Keratinocyte (primary cell): ENCODE measurements around the gene TRAF7. TPM values are rescaled to one million over a fixed set of nuclear protein-coding genes. Genes with fewer than 3 reads are reported as not detected.

Experiments used
- DNase-seq: peaks from one replicate; pipeline ENCODE4 v3.0.0-alpha.2; 2011; ENCODE audit warnings: low read depth, missing footprints, low spot score
- FAIRE-seq: peaks from 2 replicates; lab custom pipeline; 2011; peaks lifted over from hg19 to GRCh38; lab: Jason Lieb, UNC
- H2AFZ ChIP-seq: 2 replicates; pipeline ENCODE4 v1.6.0; 2012; ENCODE audit warnings: low read length, control low read depth, inconsistent platforms; ENCODE audit not compliant: control insufficient read depth
- H3K27ac ChIP-seq: 2 replicates; pipeline ENCODE4 v1.5.1; 2011; ENCODE audit warnings: low read length; ENCODE audit not compliant: control insufficient read depth, insufficient read depth
- H3K27me3 ChIP-seq: 3 replicates; pipeline ENCODE4 v1.6.0; 2011; ENCODE audit warnings: low read length; ENCODE audit not compliant: control insufficient read depth, insufficient read depth; ENCODE audit errors: extremely low read depth
- H3K36me3 ChIP-seq, 2 experiments: 2 replicates in 1 of 2; 3 replicates in 1 of 2; pipeline ENCODE4 v1.5.1; 2011; ENCODE audit warnings: low read length in 2 of 2, mild to moderate bottlenecking in 1 of 2; ENCODE audit not compliant: control insufficient read depth in 2 of 2, insufficient read depth in 2 of 2; ENCODE audit errors: extremely low read depth in 1 of 2
- H3K4me1 ChIP-seq: 3 replicates; pipeline ENCODE4 v1.5.1; 2011; ENCODE audit warnings: low read length; ENCODE audit not compliant: control insufficient read depth, insufficient read depth; ENCODE audit errors: extremely low read depth
- H3K4me2 ChIP-seq: 3 replicates; pipeline ENCODE4 v1.6.0; 2011; ENCODE audit warnings: low read depth, low read length; ENCODE audit not compliant: control insufficient read depth, insufficient read depth; ENCODE audit errors: extremely low read depth
- H3K4me3 ChIP-seq, 3 experiments: fragments of 200-600 bp in 1 of 3; sonication (generic) in 1 of 3; 2 replicates in 2 of 3; 3 replicates in 1 of 3; pipeline ENCODE4 v1.5.1; 2011 to 2016; ENCODE audit warnings: low read length in 3 of 3, mild to moderate bottlenecking in 3 of 3, control low read depth in 2 of 3, inconsistent platforms in 1 of 3, low read depth in 1 of 3, mixed read lengths in 1 of 3, mixed run types in 1 of 3, moderate library complexity in 1 of 3; ENCODE audit not compliant: control insufficient read depth in 2 of 3, insufficient read depth in 2 of 3; ENCODE audit errors: extremely low read depth in 1 of 3
- H3K79me2 ChIP-seq: 2 replicates; pipeline ENCODE4 v1.6.0; 2012; ENCODE audit warnings: low read length; ENCODE audit not compliant: control insufficient read depth, insufficient read depth
- H3K9ac ChIP-seq: 3 replicates; pipeline ENCODE4 v1.6.0; 2011; ENCODE audit warnings: low read length; ENCODE audit not compliant: control insufficient read depth, insufficient read depth; ENCODE audit errors: extremely low read depth
- H3K9me1 ChIP-seq: 3 replicates; pipeline ENCODE4 v1.6.0; 2011; ENCODE audit warnings: low read length; ENCODE audit not compliant: control insufficient read depth, insufficient read depth; ENCODE audit errors: extremely low read depth
- H3K9me3 ChIP-seq: 2 replicates; pipeline ENCODE4 v1.5.1; 2012; ENCODE audit warnings: low read depth, low read length; ENCODE audit not compliant: control insufficient read depth
- H4K20me1 ChIP-seq: 3 replicates; pipeline ENCODE4 v1.6.0; 2011; ENCODE audit warnings: low read length; ENCODE audit not compliant: control insufficient read depth, insufficient read depth; ENCODE audit errors: extremely low read depth
- EZH2 ChIP-seq: IDR thresholded peaks from one replicate; pipeline ENCODE4 v1.6.1; 2012; ENCODE audit warnings: inconsistent platforms, mild to moderate bottlenecking, low read length, moderate library complexity
- dilution Hi-C: fragments of 300-500 bp; cut with MboI; formaldehyde crosslinking; loops from one replicate; pipeline ENCODE4 v1.7.0; 2020; ENCODE audit warnings: low sequenced_read_pairs; ENCODE audit not compliant: extremely low pct_ligation_motif_present
- polyA plus RNA-seq, 5 experiments: library from polyadenylated mRNA; depleted of rRNA in 3 of 5; stranded (reverse) in 3 of 5; stranded (forward) in 1 of 5; unstranded in 1 of 5; fragments of >200 nt; gene quantifications; 1 replicate in 1 of 5; 2 replicates in 3 of 5; 3 replicates in 1 of 5; pipeline versions ENCODE4 v1.2.1 to v1.2.3, GENCODE V29; 2011 to 2012; ENCODE audit warnings: missing spikeins in 2 of 5, low read depth in 1 of 5, low replicate concordance in 1 of 5
- TF ChIP-seq, protein P1 (sequence below), 3 experiments: IDR thresholded peaks in 1 of 3; conservative IDR thresholded peaks in 1 of 3; optimal IDR thresholded peaks in 1 of 3; 2 replicates in 2 of 3; 3 replicates in 1 of 3; pipeline versions ENCODE3 to v1.5.1; 2011; ENCODE audit warnings: low read length in 3 of 3, mild to moderate bottlenecking in 3 of 3, moderate library complexity in 2 of 3, control low read depth in 1 of 3, inconsistent platforms in 1 of 3; ENCODE audit not compliant: insufficient read depth in 2 of 3; ENCODE audit errors: extremely low read depth in 1 of 3

TRAF7 gene
- polyA plus RNA-seq, 1 donor (not counting 4 experiments of a cell fraction or from before 2014, with no cell fraction given): 38.4 TPM

DNA sequence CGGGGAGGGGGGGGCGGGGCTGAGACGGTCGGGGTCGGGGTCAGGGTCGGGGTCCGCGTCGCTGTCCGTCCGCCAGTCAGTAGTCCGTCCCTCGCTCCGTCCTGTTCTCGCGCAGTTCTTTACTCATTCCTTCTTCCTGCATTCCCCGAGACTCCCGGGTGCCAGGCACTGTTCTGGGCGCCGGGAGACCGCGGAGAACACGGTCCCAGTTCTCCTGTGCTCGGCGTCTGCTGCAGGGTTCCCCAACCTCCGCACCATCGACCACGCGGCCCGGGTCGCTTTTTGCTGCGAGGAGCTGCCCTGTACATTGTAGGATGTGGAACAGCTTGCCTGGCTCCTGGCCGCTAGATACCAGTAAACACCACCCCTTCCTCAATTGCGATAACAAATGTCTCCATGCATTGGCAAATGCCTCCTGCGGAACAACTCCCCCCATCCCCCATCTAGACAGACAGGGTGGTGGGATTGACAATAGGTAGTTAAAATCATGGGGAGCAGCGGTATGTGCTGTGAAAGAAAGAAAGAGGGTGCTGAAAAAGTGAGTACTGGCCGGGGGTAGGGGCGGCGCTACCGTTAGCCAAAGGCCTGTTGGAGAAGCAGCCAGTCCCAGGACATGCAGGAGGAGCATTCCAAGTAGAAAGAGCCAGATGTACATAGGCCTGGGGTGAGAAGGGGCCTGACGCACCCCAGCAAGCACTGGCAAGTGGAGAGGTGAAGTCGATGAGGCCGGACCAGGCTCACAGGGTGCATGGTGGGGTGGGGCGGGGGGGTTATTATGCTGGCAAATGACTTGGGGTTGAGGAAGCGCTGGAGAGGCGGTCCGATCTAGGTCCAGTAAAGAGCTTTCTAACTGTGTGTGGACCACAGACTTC is 631 bp downstream of the TRAF7 start:
- dilution Hi-C loops: no loop called here
- Histone ChIP-seq H2AFZ (no peak overlapping the region), H3K9ac (peak overlapping the region; percentile 92), H4K20me1 (peaks cover 37% of the 10 kb centered on the region), H3K9me3 (no peaks in the 10 kb centered on the region), H3K4me3 (peak overlapping the region; percentile 91 to 94 (median 91)), H3K4me2 (peak overlapping the region; percentile 93), H3K27me3 (no peaks in the 10 kb centered on the region), H3K4me1 (peaks cover 57% of the 10 kb centered on the region), H3K27ac (peak overlapping the region; percentile 70), H3K36me3 (peaks cover 19 to 30% of the 10 kb centered on the region in 2 experiments), H3K79me2 (peaks cover 74% of the 10 kb centered on the region), H3K9me1 (peaks cover 7% of the 10 kb centered on the region)
- FAIRE-seq (no peak), DNase-seq (no peak)
- TF ChIP-seq EZH2: no peak
- TF ChIP-seq, protein P1, sequence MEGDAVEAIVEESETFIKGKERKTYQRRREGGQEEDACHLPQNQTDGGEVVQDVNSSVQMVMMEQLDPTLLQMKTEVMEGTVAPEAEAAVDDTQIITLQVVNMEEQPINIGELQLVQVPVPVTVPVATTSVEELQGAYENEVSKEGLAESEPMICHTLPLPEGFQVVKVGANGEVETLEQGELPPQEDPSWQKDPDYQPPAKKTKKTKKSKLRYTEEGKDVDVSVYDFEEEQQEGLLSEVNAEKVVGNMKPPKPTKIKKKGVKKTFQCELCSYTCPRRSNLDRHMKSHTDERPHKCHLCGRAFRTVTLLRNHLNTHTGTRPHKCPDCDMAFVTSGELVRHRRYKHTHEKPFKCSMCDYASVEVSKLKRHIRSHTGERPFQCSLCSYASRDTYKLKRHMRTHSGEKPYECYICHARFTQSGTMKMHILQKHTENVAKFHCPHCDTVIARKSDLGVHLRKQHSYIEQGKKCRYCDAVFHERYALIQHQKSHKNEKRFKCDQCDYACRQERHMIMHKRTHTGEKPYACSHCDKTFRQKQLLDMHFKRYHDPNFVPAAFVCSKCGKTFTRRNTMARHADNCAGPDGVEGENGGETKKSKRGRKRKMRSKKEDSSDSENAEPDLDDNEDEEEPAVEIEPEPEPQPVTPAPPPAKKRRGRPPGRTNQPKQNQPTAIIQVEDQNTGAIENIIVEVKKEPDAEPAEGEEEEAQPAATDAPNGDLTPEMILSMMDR (optimal IDR thresholded peaks at IDR 0.05 in 1 of 3, IDR thresholded peaks at IDR 0.05 in 1 of 3, conservative IDR thresholded peaks at IDR 0.05 in 1 of 3; ENCODE audit: extremely low read depth in 1 of 3, insufficient read depth in 2 of 3, low read length in 3 of 3): no peak

DNA sequence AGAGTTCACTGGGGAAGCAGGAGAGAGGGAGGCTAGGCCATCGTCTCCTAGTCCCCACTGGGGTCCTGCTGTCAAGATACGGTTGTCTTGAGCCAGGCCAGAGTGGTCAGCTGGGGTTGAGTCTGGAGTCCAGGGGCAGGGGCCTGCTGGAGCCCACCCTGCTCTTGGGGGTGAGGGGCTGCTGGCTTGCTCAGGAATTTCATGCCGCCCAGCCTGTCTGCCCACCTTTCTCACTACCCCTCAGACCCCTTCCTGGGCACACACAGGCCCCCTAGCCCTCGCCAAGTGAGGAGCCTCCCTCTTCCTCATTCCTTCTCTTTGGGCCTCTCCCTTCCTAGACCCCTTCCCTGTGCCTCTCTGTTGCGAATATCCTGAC is 1.3 kb downstream of the TRAF7 start:
- TF ChIP-seq EZH2: no peak
- TF ChIP-seq, protein P1 (optimal IDR thresholded peaks at IDR 0.05 in 1 of 3, IDR thresholded peaks at IDR 0.05 in 1 of 3, conservative IDR thresholded peaks at IDR 0.05 in 1 of 3; ENCODE audit: extremely low read depth in 1 of 3, insufficient read depth in 2 of 3, low read length in 3 of 3): no peak

More for the DNA sequence above, 1.3 kb downstream of the TRAF7 start:
- Histone ChIP-seq H3K4me3 (peak overlapping the region; percentile 91 to 94 (median 91)), H2AFZ (no peak overlapping the region), H3K4me1 (peaks cover 57% of the 10 kb centered on the region), H3K79me2 (peaks cover 74% of the 10 kb centered on the region), H3K9me3 (no peaks in the 10 kb centered on the region), H3K9ac (peak overlapping the region; percentile 92), H4K20me1 (peaks cover 38% of the 10 kb centered on the region), H3K4me2 (peak overlapping the region; percentile 93), H3K9me1 (peaks cover 6% of the 10 kb centered on the region), H3K36me3 (peaks cover 16 to 27% of the 10 kb centered on the region in 2 experiments), H3K27ac (peak overlapping the region; percentile 70), H3K27me3 (no peaks in the 10 kb centered on the region)
- FAIRE-seq (no peak), DNase-seq (no peak)
- dilution Hi-C loops: no loop called here
